GM21528 (cell line): ENCODE data around the gene SH2D3A.
"Not testable (repeated sequence)": the region's sequence is repeated elsewhere in the genome, so short reads cannot be mapped to it uniquely, and the experiment has no call there.

ENCODE experiments used
- ATAC-seq: cut with Tn5 transposase; IDR thresholded peaks from one replicate; pipeline ENCODE4 v1.9.1; 2021; ENCODE audit warnings: mild to moderate bottlenecking, moderate library complexity; ENCODE audit not compliant: unreplicated experiment, low FRiP score

SH2D3A gene

GRCh38 chr19:6710273-6711077 lies 56.8 kb downstream of the SH2D3A start:
- no peak for ATAC-seq

- no peak for ATAC-seq
These were observed 57.7 kb downstream of the SH2D3A start for GRCh38 chr19:6709549-6709948.

DNA sequence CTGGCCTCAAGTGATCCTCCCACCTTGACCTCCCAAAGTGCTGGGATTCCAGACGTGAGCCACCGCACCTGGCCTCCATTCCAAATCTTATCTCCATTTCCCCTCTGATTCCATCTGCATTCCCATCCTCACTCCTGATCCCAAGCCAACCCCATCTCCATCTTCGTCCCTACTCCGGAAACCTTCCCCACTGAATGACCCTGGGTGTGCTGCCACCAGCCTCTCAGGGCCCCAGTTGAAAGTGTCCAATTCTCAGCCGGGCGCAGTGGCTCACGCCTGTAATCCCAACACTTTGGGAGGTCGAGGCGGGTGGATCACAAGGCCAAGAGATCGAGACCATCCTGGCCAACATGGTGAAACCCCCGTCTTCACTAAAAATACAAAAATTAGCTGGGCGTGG lies 58.3 kb downstream of the SH2D3A start:
- not testable (repeated sequence) for ATAC-seq

DNA sequence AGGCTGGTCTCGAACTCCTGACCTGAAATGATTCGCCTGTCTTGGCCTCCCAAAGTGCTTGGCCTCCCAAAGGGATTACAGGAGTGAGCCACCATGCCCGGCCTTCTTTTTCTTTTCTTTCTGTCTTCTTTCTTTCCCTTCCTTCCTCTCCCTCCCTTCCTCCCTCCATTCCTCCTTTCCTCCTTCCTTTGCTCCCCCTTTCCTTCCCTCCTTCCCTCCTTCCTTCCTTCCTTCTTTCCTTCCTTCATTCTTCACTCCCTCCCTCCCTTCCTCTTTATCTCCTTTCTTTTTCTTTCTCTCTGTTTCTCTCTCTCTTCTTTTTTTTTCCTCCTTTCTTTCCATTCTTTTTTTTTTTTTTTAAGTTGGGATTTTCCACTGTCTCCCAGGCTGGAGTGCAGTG lies 58.9 kb downstream of the SH2D3A start:
- no peak for ATAC-seq

GRCh38 chr19:6707658-6708018 lies 59.6 kb downstream of the SH2D3A start:
- no peak for ATAC-seq

DNA sequence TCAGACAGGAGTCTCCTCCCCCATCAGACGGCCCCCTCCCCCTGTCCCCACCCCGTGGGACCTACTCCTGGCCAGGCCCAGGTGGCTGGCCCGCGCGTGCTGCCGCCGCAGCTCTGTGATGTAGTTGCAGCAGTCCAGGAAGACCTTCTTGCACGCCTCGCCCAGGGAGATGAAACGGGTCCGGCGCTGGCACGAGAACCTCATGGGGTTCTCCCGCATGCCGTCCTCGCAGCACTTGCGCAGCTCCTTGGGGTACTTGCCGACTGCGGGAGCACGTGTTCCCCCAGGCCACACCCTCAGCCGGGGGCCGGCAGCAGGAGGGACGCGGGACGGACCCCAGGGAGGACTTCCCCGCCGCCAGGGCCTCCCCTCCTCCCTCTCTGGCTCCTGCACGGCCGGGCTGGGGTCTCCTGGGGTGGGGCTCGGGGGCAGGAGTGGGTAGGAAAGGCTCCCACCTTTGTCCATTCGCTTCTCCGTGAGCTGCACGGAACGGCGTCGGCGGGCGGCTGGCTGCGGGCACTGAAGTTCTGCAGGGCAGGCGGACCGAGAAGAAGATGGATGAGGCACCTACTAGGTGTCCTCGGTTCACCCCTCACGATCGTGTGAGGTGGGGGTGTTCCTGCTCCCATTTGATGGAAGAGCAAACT lies 60.1 kb downstream of the SH2D3A start:
- ATAC-seq = no peak

- no peak for ATAC-seq
These were observed 60.6 kb downstream of the SH2D3A start for GRCh38 chr19:6706633-6706958.

DNA sequence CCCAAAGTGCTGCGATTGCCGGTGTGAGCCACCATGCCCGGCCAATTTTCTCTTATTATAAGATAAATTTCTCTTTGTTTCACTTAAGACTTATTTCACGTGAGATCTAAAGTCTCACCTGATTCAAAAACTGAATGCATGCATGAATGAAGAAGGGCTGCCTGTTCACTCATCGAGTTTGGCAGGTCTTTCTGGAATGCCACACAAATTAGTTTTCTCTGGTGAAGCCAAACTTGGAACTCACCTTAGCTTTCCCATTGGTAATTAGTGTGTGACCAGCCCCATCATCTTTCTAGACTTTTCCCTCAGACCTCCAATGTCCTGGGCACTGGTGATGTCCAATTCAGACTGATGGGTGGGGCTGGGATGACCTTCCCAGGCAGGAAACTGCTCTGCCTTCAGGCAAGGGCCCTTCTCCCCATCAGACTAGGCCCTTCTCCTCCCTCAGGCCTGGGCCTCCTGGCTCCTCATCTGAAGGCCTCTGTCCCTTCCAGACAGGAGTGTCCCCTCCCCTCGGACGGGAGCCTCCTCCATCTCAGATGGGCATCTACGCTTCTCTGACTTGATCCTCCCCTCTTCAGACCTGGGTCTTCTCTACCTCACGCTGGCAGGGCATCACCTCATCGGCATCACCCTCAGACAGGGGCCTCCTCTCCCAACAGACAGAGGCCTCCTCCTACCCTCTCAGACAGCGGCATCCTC lies 61.2 kb downstream of the SH2D3A start:
- no peak for ATAC-seq
